ENCODE data around the gene KDM4C. TPM values are rescaled to one million over a fixed set of nuclear protein-coding genes. Genes with fewer than 3 reads are reported as not detected.

Gene KDM4C
- total and polyA plus RNA-seq, 2 of the 13 experiments (the other 11 are each of a cell fraction or from before 2014, with no cell fraction given), result 19.4 to 23.6 TPM

GRCh38 chr9:7055171-7055903, 297.6 kb downstream of the KDM4C start (continued):
- TF ChIP-seq ISX (CRISPR knock-in tag; conservative IDR thresholded peaks at IDR 0.05) (no peak), ZNF674 (CRISPR knock-in tag; IDR thresholded peaks at IDR 0.05; ENCODE audit: low read depth) (no peak), ZBTB14 (CRISPR knock-in tag; IDR thresholded peaks at IDR 0.05) (no peak), GMEB2 (CRISPR knock-in tag; IDR thresholded peaks at IDR 0.05; ENCODE audit: low read depth) (no peak), HES4 (CRISPR knock-in tag; IDR thresholded peaks at IDR 0.05; ENCODE audit: borderline replicate concordance) (no peak), PLSCR1 (CRISPR knock-in tag; IDR thresholded peaks at IDR 0.05; ENCODE audit: borderline replicate concordance) (no peak)

- H3K36me3 ChIP-seq (replicated peaks in 1 of 2; ENCODE audit: control insufficient read depth in 1 of 2, insufficient read depth in 2 of 2, low read length in 2 of 2), result peaks cover 0 to 1% of the 10 kb centered on the region in 2 experiments; a peak in 2 of 5 replicates
- no peak overlapping the region for H3K4me2 ChIP-seq (ENCODE audit: low read depth, low read length)
- no peak overlapping the region for H2AFZ ChIP-seq (ENCODE audit: low read length)
- no peaks in the 10 kb centered on the region for H4K20me1 ChIP-seq (ENCODE audit: insufficient read depth, low read length)
- in situ Hi-C loops (cut with HindIII; ENCODE audit: extremely low pct_ligation_motif_present, low pct_unique_long_range_greater_than_20kb) (no loop called here), intact Hi-C loops (cut with micrococcal nuclease; ENCODE audit: unreplicated experiment) (no loop called here)
- H3K9me3 ChIP-seq (ENCODE audit: low read length), result no peaks in the 10 kb centered on the region
- TF ChIP-seq ZSCAN30 (CRISPR knock-in tag; IDR thresholded peaks at IDR 0.05), result no peak
- TF ChIP-seq ZNF431 (CRISPR knock-in tag; IDR thresholded peaks at IDR 0.05; ENCODE audit: borderline replicate concordance, low read depth), result no peak
- no peak for TF ChIP-seq ETV5 (CRISPR knock-in tag; IDR thresholded peaks at IDR 0.05; ENCODE audit: borderline replicate concordance)
- no peak for TF ChIP-seq HDAC6 (IDR thresholded peaks at IDR 0.05; ENCODE audit: low read depth, low read length)
- TF ChIP-seq HCFC1 (IDR thresholded peaks at IDR 0.05; ENCODE audit: low read depth, low read length), result no peak
- TF ChIP-seq IKZF5 (CRISPR knock-in tag; IDR thresholded peaks at IDR 0.05), result no peak
- no peak for TF ChIP-seq ZBTB25 (CRISPR knock-in tag; IDR thresholded peaks at IDR 0.05)
- no peak for TF ChIP-seq SOX6 (IDR thresholded peaks at IDR 0.05)
- TF ChIP-seq SOX6 (CRISPR knock-in tag; IDR thresholded peaks at IDR 0.05), result no peak
- no peak overlapping the region for H3K27ac ChIP-seq (ENCODE audit: extremely low read length, insufficient read depth, low read length)
- ChIA-PET POLR2A (no interaction called here), CTCF (ENCODE audit: low intra/inter-chr PET ratio, low total read pairs) (no interaction called here)
- BruUV-seq (replicated peaks), result no TSS peak
- H3K27me3 ChIP-seq (ENCODE audit: control insufficient read depth in 1 of 2, insufficient read depth in 2 of 2, low read length in 2 of 2), result no peaks in the 10 kb centered on the region
- H3K4me3 ChIP-seq (replicated peaks in 1 of 3; ENCODE audit: insufficient read depth in 1 of 3, low read depth in 2 of 3, low read length in 3 of 3), result no peak overlapping the region
- no peaks in the 10 kb centered on the region for H3K79me2 ChIP-seq (ENCODE audit: insufficient read depth, low read length)
- no peak for FAIRE-seq
- ATAC-seq, result no peak
- H3K9ac ChIP-seq (ENCODE audit: insufficient read depth, low read depth, low read length), result no peak overlapping the region
- DNase-seq (ENCODE audit: low spot score), result no peak
- no peaks in the 10 kb centered on the region for H3K4me1 ChIP-seq (ENCODE audit: insufficient read depth, low read length)
Measured at GRCh38 chr9:7056254-7056653, 298.5 kb downstream of the KDM4C start.
